Hematopoietic multipotent progenitor cell treated with erythropoietin and hydrocortisone succinate and interleukin-3 and kit ligand, for 8 days (in vitro differentiated cells): ENCODE results near the gene MAP1A.

ENCODE experiments used
- DNase-seq: peaks from one replicate; pipeline ENCODE4 v3.0.0-alpha.2; 2015

MAP1A gene

GRCh38 chr15:43517354-43518196 is at the start of gene MAP1A:
TSS of gene MAP1A (plus strand) at chr15:43517608. CDS start at chr15:43521474, 3,866 bp downstream.
- peak; percentile 25 for DNase-seq

- DNase-seq: peak; percentile 44
Observed at GRCh38 chr15:43469867-43470266, 47.5 kb upstream of the MAP1A start.

- no peak for DNase-seq
Observed at GRCh38 chr15:43471975-43472374, 45.4 kb upstream of the MAP1A start.

- no peak for DNase-seq
Observed at GRCh38 chr15:43473885-43474284, 43.5 kb upstream of the MAP1A start.

- DNase-seq: peak; percentile 58
Observed at GRCh38 chr15:43483297-43484128, 33.9 kb upstream of the MAP1A start.

- DNase-seq: no peak
Observed at GRCh38 chr15:43484455-43484854, 33.0 kb upstream of the MAP1A start.

GRCh38 chr15:43487271-43487895 is 30.0 kb upstream of the MAP1A start:
- no peak for DNase-seq

GRCh38 chr15:43488790-43489189 is 28.6 kb upstream of the MAP1A start:
- no peak for DNase-seq

GRCh38 chr15:43489191-43489590 is 28.2 kb upstream of the MAP1A start:
- peak; percentile 38 for DNase-seq

- DNase-seq: no peak
Observed at GRCh38 chr15:43492266-43492665, 25.1 kb upstream of the MAP1A start.

GRCh38 chr15:43492673-43493601 is 24.5 kb upstream of the MAP1A start, which contains the start of gene TP53BP1:
TSS of gene TP53BP1 (minus strand) at chr15:43493156. CDS start at chr15:43493043, 113 bp downstream.
- DNase-seq: peak; percentile 95

GRCh38 chr15:43493703-43494472 is 23.5 kb upstream of the MAP1A start:
- DNase-seq: no peak

GRCh38 chr15:43498990-43499389 is 18.4 kb upstream of the MAP1A start:
- no peak for DNase-seq

- DNase-seq: no peak
Observed at GRCh38 chr15:43499635-43500034, 17.8 kb upstream of the MAP1A start.

- DNase-seq: no peak
Observed at GRCh38 chr15:43505738-43506137, 11.7 kb upstream of the MAP1A start.

- DNase-seq: no peak
Observed at GRCh38 chr15:43508421-43508820, 9.0 kb upstream of the MAP1A start.

GRCh38 chr15:43508991-43509659 is 8.3 kb upstream of the MAP1A start:
- DNase-seq: no peak

- peak; percentile 49 for DNase-seq
Observed at GRCh38 chr15:43509660-43510199, 7.7 kb upstream of the MAP1A start.

GRCh38 chr15:43510200-43511011 is 7.0 kb upstream of the MAP1A start:
- DNase-seq: peak; percentile 98
